HEK293 (cell line): Measurements from ENCODE around the gene EIF2B5.

Experiments used
- CTCF ChIA-PET: fragments of 350-600 bp; formaldehyde crosslinking; extraction: SDS; loops from one replicate; lab custom pipeline; 2021; ENCODE audit warnings: antibody characterized with exemption; lab: Yijun Ruan, JAX
- POLR2A ChIA-PET: fragments of 300-600 bp; formaldehyde crosslinking; extraction: SDS; loops from one replicate; lab custom pipeline; 2020; ENCODE audit warnings: antibody characterized with exemption, inconsistent platforms; lab: Yijun Ruan, JAX
- H3K27ac ChIP-seq: fragments of 200-500 bp; sonication (Bioruptor generic); 2 replicates; pipeline ENCODE4 v1.5.1; 2014; ENCODE audit warnings: low read depth, low read length, control low read depth, inconsistent platforms; ENCODE audit errors: extremely low read depth
- H3K36me3 ChIP-seq, 2 experiments: fragments of 200-500 bp in 1 of 2; sonication (Bioruptor generic) in 1 of 2; 1 replicate in 1 of 2; 2 replicates in 1 of 2; pipeline ENCODE4 v1.5.1; 2014 to 2017; ENCODE audit warnings: inconsistent platforms in 2 of 2, low read length in 2 of 2; ENCODE audit not compliant: control insufficient read depth in 2 of 2, insufficient read depth in 1 of 2
- H3K4me1 ChIP-seq: fragments of 200-500 bp; sonication (Bioruptor generic); 2 replicates; pipeline ENCODE4 v1.5.1; 2014; ENCODE audit warnings: mild to moderate bottlenecking, low read length, inconsistent platforms; ENCODE audit not compliant: control insufficient read depth, insufficient read depth
- H3K4me3 ChIP-seq: 2 replicates; pipeline ENCODE4 v1.5.1; 2011; ENCODE audit warnings: low read depth, mild to moderate bottlenecking, control low read depth, low read length, moderate library complexity
- H3K9me3 ChIP-seq: fragments of 200-500 bp; sonication (Bioruptor generic); 2 replicates; pipeline ENCODE4 v1.5.1; 2014; ENCODE audit warnings: low read depth, low read length, inconsistent platforms; ENCODE audit not compliant: control insufficient read depth, insufficient read depth
- ZBTB17 ChIP-seq: fragments of 450-650 bp; formaldehyde crosslinking; IDR thresholded peaks from 2 replicates; pipeline ENCODE4 v1.5.1; 2016; ENCODE audit warnings: missing biosample characterization, missing genetic modification characterization
- ZNF610 ChIP-seq: fragments of 450-650 bp; formaldehyde crosslinking; IDR thresholded peaks from 2 replicates; pipeline ENCODE4 v1.5.1; 2016; ENCODE audit warnings: missing biosample characterization, missing genetic modification characterization, borderline replicate concordance
- ZNF664 ChIP-seq: fragments of 450-650 bp; formaldehyde crosslinking; IDR thresholded peaks from 2 replicates; pipeline ENCODE4 v1.5.1; 2016; ENCODE audit warnings: missing biosample characterization, missing genetic modification characterization
- TF ChIP-seq, protein P1 (sequence below): fragments of 450-650 bp; formaldehyde crosslinking; IDR thresholded peaks from 2 replicates; pipeline ENCODE4 v1.5.1; 2016; ENCODE audit warnings: missing biosample characterization, missing genetic modification characterization
- TF ChIP-seq, protein P2 (sequence below): fragments of 450-650 bp; formaldehyde crosslinking; conservative IDR thresholded peaks from 2 replicates; pipeline ENCODE4 v1.5.1; 2016; ENCODE audit warnings: low read depth, missing biosample characterization, missing genetic modification characterization
- TF ChIP-seq, protein P3 (sequence below): fragments of 450-650 bp; formaldehyde crosslinking; IDR thresholded peaks from 2 replicates; pipeline ENCODE4 v1.5.1; 2016; ENCODE audit warnings: missing biosample characterization, missing genetic modification characterization

EIF2B5 gene

DNA sequence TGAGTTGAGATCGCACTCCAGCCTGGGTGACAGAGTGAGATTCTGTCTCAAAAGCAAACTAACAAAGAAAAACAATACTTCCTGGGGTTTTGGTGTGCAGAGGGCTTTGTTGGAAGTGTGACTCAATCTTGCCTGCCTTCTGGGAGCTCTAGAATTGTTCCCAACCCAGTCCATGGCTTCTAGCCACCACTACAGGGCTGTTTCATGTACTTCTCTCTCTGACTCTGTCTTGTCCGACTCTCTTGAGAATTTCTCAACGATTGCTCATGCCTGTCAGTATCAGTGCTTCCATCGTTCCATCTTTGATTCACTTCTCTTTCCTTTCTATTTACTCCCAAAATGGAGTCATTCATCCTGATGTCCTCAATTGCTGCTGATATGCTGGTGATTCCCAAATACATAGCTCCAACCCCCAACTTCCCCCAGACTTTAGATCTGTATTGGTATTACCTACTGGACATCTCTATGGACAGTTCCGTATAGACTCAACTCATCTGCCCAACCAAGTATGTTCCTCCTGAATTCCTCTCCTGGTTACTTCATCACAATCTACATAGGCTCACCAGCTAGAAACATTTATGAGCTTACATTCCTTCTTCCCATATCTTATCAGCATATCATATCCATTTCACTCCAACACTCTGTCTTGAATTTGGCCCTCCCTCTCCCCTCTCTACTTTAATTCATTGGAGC is 37.7 kb downstream of the EIF2B5 start:
- H3K4me1 ChIP-seq = peaks cover 3% of the 10 kb centered on the region; the same call in 1 of the 2 replicates
- H3K9me3 ChIP-seq = no peaks in the 10 kb centered on the region
- TF ChIP-seq ZBTB17 (tag by site-specific recombination) (peak; percentile 87), ZNF610 (tag by site-specific recombination) (no peak)
- POLR2A ChIA-PET = interaction anchor here (1.0 to 2.8 kb wide), 4 partner anchors 9 to 39 kb away, joined by 4 to 15 read pairs (median 8); partner anchors contain the start of genes ABCF3 and EIF2B5
- H3K36me3 ChIP-seq = peaks cover 0 to 62% of the 10 kb centered on the region in 2 experiments; a peak in 2 of 3 replicates
- H3K27ac ChIP-seq = no peak overlapping the region
- no peak overlapping the region for H3K4me3 ChIP-seq
- CTCF ChIA-PET = interaction anchor here (1.9 kb wide), 1 partner anchor 55 kb away, joined by 7 read pairs; no protein-coding TSS in a partner anchor

DNA sequence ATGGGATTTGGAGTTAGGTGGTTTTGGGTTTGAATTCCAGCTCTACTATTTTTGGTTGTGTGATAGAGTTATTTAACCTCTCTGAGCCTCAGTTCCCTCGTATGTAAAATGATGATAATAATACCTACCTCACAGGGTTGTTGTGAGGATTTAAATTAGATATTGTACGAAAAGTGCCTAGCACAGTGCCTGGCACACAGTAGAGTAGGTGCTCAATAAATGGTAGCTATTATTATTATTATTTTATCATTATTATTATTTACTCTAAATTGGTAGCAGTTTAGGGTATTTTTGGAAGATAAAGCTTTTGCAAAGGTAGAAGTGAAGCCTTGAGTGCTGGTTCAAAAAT is 38.2 kb downstream of the EIF2B5 start:
- CTCF ChIA-PET = interaction anchor here (1.9 kb wide), 1 partner anchor 54 kb away, joined by 7 read pairs; no protein-coding TSS in a partner anchor
- no peak overlapping the region for H3K4me3 ChIP-seq
- H3K36me3 ChIP-seq = peaks cover 0 to 62% of the 10 kb centered on the region in 2 experiments; a peak in 2 of 3 replicates
- no peaks in the 10 kb centered on the region for H3K9me3 ChIP-seq
- H3K4me1 ChIP-seq = peaks cover 3% of the 10 kb centered on the region; the same call in 1 of the 2 replicates
- TF ChIP-seq ZNF664 (tag by site-specific recombination) = peak; percentile 82
- TF ChIP-seq, protein P1, sequence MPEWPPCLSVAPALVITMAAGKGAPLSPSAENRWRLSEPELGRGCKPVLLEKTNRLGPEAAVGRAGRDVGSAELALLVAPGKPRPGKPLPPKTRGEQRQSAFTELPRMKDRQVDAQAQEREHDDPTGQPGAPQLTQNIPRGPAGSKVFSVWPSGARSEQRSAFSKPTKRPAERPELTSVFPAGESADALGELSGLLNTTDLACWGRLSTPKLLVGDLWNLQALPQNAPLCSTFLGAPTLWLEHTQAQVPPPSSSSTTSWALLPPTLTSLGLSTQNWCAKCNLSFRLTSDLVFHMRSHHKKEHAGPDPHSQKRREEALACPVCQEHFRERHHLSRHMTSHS (tag by site-specific recombination) = no peak
- TF ChIP-seq, all 188 proteins: peak for 1
- POLR2A ChIA-PET = interaction anchor here (1.0 to 2.8 kb wide), 4 partner anchors 9 to 39 kb away, joined by 4 to 15 read pairs (median 8); partner anchors contain the start of genes ABCF3 and EIF2B5
- no peak overlapping the region for H3K27ac ChIP-seq

DNA sequence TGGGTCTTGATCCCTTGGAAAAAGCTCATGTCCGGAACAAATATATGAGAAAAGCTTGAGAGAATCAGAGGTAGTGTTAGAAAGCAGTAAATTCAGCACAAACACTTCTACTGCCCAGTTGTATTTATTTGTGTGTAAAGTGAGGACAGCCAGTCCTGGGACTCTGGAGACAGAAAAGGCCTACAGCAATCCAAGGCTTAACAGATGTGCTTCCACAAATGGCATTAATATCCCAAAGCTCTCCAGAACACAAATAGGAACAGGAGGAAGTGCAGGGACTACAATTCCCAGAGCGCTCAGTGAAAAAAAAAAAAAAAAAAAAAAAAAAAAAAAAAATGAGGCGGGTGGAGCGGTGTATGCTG is 39.1 kb downstream of the EIF2B5 start:
- Histone ChIP-seq H3K4me3 (peak overlapping the region; percentile 9; the same call in 1 of the 2 replicates), H3K27ac (no peak overlapping the region), H3K4me1 (peaks cover 3% of the 10 kb centered on the region; the same call in 1 of the 2 replicates), H3K36me3 (peaks cover 0 to 62% of the 10 kb centered on the region in 2 experiments; a peak in 2 of 3 replicates), H3K9me3 (no peaks in the 10 kb centered on the region)
- CTCF ChIA-PET = interaction anchor here (1.9 kb wide), 1 partner anchor 53 kb away, joined by 7 read pairs; no protein-coding TSS in a partner anchor
- POLR2A ChIA-PET = interaction anchor here (0.6 to 2.8 kb wide), 7 partner anchors 10 to 308 kb away, joined by 5 to 15 read pairs (median 6); partner anchors contain the start of genes ABCF3, DVL3 and EIF2B5
- TF ChIP-seq, protein P2, sequence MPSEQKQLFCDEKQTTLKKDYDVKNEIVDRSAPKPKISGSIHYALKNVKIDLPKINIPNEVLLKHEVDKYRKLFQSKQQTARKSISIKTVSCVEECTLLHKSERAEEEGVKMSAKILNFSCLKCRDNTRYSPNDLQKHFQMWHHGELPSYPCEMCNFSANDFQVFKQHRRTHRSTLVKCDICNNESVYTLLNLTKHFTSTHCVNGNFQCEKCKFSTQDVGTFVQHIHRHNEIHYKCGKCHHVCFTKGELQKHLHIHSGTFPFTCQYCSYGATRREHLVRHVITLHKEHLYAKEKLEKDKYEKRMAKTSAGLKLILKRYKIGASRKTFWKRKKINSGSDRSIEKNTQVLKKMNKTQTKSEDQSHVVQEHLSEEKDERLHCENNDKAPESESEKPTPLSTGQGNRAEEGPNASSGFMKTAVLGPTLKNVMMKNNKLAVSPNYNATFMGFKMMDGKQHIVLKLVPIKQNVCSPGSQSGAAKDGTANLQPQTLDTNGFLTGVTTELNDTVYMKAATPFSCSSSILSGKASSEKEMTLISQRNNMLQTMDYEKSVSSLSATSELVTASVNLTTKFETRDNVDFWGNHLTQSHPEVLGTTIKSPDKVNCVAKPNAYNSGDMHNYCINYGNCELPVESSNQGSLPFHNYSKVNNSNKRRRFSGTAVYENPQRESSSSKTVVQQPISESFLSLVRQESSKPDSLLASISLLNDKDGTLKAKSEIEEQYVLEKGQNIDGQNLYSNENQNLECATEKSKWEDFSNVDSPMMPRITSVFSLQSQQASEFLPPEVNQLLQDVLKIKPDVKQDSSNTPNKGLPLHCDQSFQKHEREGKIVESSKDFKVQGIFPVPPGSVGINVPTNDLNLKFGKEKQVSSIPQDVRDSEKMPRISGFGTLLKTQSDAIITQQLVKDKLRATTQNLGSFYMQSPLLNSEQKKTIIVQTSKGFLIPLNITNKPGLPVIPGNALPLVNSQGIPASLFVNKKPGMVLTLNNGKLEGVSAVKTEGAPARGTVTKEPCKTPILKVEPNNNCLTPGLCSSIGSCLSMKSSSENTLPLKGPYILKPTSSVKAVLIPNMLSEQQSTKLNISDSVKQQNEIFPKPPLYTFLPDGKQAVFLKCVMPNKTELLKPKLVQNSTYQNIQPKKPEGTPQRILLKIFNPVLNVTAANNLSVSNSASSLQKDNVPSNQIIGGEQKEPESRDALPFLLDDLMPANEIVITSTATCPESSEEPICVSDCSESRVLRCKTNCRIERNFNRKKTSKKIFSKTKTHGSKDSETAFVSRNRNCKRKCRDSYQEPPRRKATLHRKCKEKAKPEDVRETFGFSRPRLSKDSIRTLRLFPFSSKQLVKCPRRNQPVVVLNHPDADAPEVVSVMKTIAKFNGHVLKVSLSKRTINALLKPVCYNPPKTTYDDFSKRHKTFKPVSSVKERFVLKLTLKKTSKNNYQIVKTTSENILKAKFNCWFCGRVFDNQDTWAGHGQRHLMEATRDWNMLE (tag by site-specific recombination) = no peak
- TF ChIP-seq, protein P3, sequence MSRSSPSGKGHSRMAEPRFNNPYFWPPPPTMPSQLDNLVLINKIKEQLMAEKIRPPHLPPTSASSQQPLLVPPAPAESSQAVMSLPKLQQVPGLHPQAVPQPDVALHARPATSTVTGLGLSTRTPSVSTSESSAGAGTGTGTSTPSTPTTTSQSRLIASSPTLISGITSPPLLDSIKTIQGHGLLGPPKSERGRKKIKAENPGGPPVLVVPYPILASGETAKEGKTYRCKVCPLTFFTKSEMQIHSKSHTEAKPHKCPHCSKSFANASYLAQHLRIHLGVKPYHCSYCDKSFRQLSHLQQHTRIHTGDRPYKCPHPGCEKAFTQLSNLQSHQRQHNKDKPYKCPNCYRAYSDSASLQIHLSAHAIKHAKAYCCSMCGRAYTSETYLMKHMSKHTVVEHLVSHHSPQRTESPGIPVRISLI (tag by site-specific recombination) = peak; percentile 100
